ENCODE results near the gene HPCAL1. TPM values are rescaled to one million over a fixed set of nuclear protein-coding genes. Genes with fewer than 3 reads are reported as not detected.

HPCAL1 gene
- total and polyA plus RNA-seq, 11 donors: 18.9 to 63.2 (median 40.5) TPM

- no peaks in the 10 kb centered on the region for H3K27me3 ChIP-seq
- no peak overlapping the region for H3K27ac ChIP-seq
- no peak overlapping the region for H3K4me3 ChIP-seq
- ATAC-seq: no peak
- TF ChIP-seq POLR2A (IDR thresholded peaks at IDR 0.05): no peak
- H3K36me3 ChIP-seq: peaks cover 0 to 61% (median 37%) of the 10 kb centered on the region in 9 donors
- H3K9me3 ChIP-seq: no peaks in the 10 kb centered on the region
- peak in 1 of 5 donors; percentile 30 for DNase-seq
- intact Hi-C loops (cut with DNase I): no loop called here
- H3K4me1 ChIP-seq: no peaks in the 10 kb centered on the region
- 83 to 92% (median 90%) methylated on average over 11 of the region's 11 CpGs for WGBS, 4 donors
These were observed 121.3 kb downstream of the HPCAL1 start for GRCh38 chr2:10424051-10424450.

- WGBS, 4 donors: 86 to 100% (median 97%) methylated on average over 2 to 8 of the region's 8 CpGs
- H3K27me3 ChIP-seq: no peaks in the 10 kb centered on the region
- DNase-seq: peak in 1 of 5 donors; percentile 51
- intact Hi-C loops (cut with DNase I): no loop called here
- no peak for TF ChIP-seq CTCF (IDR thresholded peaks at IDR 0.05)
- no peak for TF ChIP-seq POLR2A (IDR thresholded peaks at IDR 0.05)
- H3K36me3 ChIP-seq: peaks cover 0 to 57% (median 37%) of the 10 kb centered on the region in 9 donors
- peak in 1 of 4 donors; percentile 13 for ATAC-seq
- no peak overlapping the region for H3K27ac ChIP-seq
- H3K9me3 ChIP-seq: no peaks in the 10 kb centered on the region
- H3K4me1 ChIP-seq: no peaks in the 10 kb centered on the region
- H3K4me3 ChIP-seq: no peak overlapping the region
These were observed 122.3 kb downstream of the HPCAL1 start for GRCh38 chr2:10424916-10425505.

DNA sequence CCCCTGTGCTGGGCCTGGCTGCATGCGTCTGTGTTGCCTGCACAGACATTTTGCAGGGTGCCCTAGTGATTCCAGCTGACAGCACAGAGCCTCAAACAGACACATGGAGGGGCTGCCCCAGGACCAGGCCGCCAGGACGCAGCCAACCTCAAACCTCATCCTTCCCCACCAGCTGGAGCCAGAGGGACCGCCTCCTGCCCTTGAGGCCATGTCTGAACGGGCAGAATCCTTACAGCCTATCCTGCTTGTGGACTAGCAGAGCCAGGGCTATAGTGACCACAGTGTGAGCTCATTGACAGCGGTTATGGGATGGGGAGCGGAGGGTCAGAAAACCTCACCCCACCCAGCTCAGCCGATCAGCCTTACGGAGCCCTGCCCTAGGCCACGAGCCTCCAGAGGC, 123.0 kb downstream of the HPCAL1 start:
- DNase-seq: peak in 1 of 5 donors; percentile 37
- H3K9me3 ChIP-seq: no peaks in the 10 kb centered on the region
- no peak overlapping the region for H3K27ac ChIP-seq
- intact Hi-C loops (cut with DNase I): no loop called here
- ATAC-seq: no peak
- H3K4me1 ChIP-seq: no peaks in the 10 kb centered on the region
- TF ChIP-seq POLR2A (IDR thresholded peaks at IDR 0.05) (no peak), CTCF (IDR thresholded peaks at IDR 0.05) (no peak)
- H3K27me3 ChIP-seq: no peaks in the 10 kb centered on the region
- WGBS, 4 donors: 79 to 92% (median 86%) methylated on average over 6 to 10 of the region's 10 CpGs
- no peak overlapping the region for H3K4me3 ChIP-seq
- H3K36me3 ChIP-seq: peaks cover 0 to 55% (median 33%) of the 10 kb centered on the region in 9 donors

DNA sequence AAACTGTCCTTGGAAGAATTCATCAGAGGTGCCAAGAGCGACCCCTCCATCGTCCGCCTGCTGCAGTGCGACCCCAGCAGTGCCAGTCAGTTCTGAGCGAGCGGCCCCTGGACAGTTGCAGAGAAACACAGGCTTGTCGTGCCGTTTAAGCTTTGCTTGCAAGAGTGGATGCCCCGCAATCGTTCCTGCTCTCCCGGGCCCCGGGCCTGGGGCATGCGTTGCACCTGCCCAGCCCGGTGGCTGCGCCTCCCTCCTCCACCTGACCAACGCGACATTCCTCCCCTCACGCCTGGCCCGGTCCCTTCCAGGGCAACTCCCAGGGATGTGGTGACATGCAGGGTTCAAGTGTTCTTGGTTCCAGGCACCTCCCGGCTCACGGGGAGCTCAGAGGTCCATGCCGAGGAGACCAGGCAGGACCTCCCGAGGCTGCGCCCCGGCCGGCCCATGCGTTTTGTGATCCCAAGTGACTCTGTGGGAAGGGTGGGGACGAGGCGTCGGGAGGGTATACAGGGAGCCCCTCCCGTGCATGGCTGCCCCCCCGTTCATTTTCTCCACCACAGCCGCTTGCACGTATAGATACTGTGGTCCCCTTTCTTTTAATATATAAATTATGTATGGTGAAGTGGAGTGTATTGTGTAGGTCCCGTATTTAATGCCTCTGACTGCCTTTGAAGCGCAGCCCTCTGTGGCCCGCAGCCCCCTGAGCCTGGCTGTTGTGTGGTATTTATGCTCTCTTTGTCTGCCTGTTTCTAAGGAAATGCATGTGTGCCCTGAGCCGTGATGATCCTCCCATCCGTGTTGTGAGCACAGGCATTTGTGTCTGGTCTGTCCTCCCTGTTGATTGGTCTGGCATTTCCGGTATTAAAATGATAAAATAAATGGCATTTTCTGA, 124.3 kb downstream of the HPCAL1 start:
- Histone ChIP-seq H3K9me3 (no peaks in the 10 kb centered on the region), H3K27ac (no peak overlapping the region), H3K27me3 (peaks cover 0 to 2% (median 0%) of the 10 kb centered on the region in 9 donors), H3K36me3 (peaks cover 0 to 44% (median 28%) of the 10 kb centered on the region in 9 donors), H3K4me1 (peaks cover 0 to 6% (median 0%) of the 10 kb centered on the region in 12 donors), H3K4me3 (no peak overlapping the region)
- intact Hi-C loops (cut with DNase I): no loop called here
- peak in 1 of 5 donors; percentile 51 for DNase-seq
- no peak for ATAC-seq
- TF ChIP-seq CTCF (IDR thresholded peaks at IDR 0.05): no peak
- WGBS, 4 donors: 93 to 95% (median 93%) methylated on average over 40 of the region's 40 CpGs
